Measurements from ENCODE around the gene TADA1.
"Not testable (repeated sequence)": the region's sequence is repeated elsewhere in the genome, so short reads cannot be mapped to it uniquely, and the experiment has no call there.

TADA1 gene

DNA sequence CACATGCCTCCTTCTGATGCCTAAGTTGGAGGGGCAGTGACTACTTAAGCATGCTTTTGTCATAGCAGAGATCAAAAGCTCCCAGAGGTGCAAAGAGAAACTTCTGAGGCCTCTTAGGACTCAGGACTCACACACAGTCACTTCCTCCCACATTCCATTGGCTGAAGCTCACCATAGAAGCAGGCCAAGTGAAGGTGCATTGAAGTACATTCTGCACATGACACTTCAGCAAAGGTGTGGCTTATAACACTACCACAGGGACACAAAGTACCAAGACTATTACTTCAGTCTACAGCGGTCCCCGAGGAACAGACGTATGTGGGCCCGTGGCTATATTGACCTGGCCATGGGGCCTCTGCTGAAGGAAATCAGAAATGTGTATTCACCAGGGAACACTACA is 39.3 kb downstream of the TADA1 start:
- H3K4me3 ChIP-seq (ENCODE audit: low read depth, low read length): no peak overlapping the region
- DNase-seq (ENCODE audit: low read depth): no peak
- TF ChIP-seq, protein P1, sequence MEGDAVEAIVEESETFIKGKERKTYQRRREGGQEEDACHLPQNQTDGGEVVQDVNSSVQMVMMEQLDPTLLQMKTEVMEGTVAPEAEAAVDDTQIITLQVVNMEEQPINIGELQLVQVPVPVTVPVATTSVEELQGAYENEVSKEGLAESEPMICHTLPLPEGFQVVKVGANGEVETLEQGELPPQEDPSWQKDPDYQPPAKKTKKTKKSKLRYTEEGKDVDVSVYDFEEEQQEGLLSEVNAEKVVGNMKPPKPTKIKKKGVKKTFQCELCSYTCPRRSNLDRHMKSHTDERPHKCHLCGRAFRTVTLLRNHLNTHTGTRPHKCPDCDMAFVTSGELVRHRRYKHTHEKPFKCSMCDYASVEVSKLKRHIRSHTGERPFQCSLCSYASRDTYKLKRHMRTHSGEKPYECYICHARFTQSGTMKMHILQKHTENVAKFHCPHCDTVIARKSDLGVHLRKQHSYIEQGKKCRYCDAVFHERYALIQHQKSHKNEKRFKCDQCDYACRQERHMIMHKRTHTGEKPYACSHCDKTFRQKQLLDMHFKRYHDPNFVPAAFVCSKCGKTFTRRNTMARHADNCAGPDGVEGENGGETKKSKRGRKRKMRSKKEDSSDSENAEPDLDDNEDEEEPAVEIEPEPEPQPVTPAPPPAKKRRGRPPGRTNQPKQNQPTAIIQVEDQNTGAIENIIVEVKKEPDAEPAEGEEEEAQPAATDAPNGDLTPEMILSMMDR (IDR thresholded peaks at IDR 0.05; ENCODE audit: insufficient read depth, low read depth, low read length, missing control alignments): no peak

DNA sequence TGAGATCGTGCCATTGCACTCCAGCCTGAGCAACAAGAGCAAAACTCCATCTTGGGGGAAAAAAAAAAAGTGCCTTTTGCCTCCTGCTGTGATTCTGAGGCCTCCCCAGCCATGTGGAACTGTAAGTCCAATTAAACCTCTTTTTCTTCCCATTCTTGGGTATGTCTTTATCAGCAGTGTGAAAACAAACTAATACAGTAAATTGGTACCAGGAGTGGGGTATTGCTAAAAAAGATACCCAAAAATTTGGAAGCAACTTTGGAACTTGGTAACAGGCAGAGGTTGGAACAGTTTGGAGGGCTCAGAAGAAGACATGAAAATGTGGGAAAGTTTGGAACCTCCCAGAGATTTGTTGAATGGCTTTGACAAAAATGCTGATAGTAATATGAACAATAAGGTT is 46.3 kb downstream of the TADA1 start:
- not testable (repeated sequence) for DNase-seq (ENCODE audit: low read depth); H3K4me3 ChIP-seq (ENCODE audit: low read depth, low read length)

DNA sequence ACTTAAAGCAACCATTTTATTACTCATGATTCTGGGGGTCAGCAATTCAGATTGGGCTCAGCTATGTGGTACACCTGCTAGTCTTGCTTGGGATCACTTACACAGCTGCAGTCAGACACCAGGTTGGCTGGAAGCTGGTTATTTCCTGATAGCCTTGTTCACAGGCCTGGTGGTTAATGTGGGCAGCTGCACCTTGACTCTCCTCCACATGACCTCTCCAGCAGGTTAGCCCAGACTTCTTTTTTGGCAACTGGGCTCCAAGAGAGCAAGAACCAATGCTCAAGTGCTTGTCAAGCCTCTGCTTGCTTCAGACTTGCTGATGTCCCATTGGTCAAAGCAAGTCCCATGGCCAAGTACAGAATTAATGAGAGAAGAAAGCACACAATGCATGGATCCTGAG is 48.6 kb downstream of the TADA1 start:
- TF ChIP-seq, protein P1 (IDR thresholded peaks at IDR 0.05; ENCODE audit: insufficient read depth, low read depth, low read length, missing control alignments): no peak
- no peak for DNase-seq (ENCODE audit: low read depth)
- H3K4me3 ChIP-seq (ENCODE audit: low read depth, low read length): no peak overlapping the region

DNA sequence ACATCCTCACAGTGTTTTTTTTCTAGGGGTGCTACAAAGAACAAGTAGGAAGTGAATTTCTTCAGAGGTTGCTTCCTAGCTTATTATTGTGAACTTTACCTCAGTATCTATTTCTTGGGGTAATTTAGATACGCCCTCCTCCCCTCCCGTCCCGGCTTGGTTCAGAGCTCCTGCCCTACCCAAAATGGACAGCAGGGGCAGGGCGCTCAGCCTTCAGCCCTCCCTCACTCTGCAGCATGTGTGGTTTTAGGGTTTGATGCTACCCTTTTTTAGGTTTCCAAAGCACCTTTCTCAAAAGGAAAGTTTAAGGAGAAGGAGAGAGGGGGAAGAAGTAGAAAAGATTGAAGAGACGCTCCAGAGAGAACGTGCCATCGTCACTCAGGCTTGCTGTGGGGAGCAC is 53.7 kb downstream of the TADA1 start:
- TF ChIP-seq, protein P1 (IDR thresholded peaks at IDR 0.05; ENCODE audit: insufficient read depth, low read depth, low read length, missing control alignments): peak; percentile 25
- H3K4me3 ChIP-seq (ENCODE audit: low read depth, low read length): no peak overlapping the region
- DNase-seq (ENCODE audit: low read depth): no peak

DNA sequence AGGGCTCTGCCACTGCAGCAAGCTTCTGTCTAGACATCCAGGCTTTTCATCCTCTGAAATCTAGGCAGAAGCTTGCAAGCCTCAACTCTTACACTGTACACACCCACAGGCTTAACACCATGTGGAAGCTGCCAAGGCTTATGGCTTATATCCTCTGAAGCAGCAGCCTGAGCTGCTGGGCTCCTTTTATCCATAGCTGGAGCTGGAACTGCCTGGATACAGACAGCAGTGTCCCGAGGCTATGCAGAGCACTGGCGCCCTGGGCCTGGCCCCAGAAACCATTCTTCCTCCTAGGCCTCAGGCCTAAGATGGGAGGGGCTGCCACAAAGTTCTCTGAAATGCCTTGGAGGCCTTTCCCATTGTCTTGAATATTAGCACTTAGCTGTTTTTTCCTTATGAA is 56.1 kb downstream of the TADA1 start:
- TF ChIP-seq, protein P1 (IDR thresholded peaks at IDR 0.05; ENCODE audit: insufficient read depth, low read depth, low read length, missing control alignments): no peak
- no peak overlapping the region for H3K4me3 ChIP-seq (ENCODE audit: low read depth, low read length)
- no peak for DNase-seq (ENCODE audit: low read depth)

DNA sequence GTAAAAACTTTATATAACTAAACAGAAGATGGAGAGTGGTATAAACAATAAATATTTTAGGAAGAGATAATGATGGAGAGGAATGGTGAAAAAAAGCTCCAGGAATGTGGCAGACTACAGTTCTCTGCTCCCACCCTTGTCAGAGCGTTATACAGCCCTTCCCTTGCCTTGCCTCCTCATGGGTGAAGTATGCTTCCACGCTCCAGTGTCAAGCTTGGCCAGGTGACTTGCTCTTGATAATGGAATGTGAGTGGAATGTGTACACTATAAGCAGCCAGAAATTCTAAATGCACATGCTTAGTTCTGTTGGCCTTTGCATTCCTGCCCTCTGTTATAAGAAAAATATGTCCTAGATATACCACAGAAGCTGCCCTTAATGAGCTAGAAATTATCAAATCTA is 61.5 kb downstream of the TADA1 start:
- DNase-seq (ENCODE audit: low read depth): no peak
- no peak overlapping the region for H3K4me3 ChIP-seq (ENCODE audit: low read depth, low read length)

DNA sequence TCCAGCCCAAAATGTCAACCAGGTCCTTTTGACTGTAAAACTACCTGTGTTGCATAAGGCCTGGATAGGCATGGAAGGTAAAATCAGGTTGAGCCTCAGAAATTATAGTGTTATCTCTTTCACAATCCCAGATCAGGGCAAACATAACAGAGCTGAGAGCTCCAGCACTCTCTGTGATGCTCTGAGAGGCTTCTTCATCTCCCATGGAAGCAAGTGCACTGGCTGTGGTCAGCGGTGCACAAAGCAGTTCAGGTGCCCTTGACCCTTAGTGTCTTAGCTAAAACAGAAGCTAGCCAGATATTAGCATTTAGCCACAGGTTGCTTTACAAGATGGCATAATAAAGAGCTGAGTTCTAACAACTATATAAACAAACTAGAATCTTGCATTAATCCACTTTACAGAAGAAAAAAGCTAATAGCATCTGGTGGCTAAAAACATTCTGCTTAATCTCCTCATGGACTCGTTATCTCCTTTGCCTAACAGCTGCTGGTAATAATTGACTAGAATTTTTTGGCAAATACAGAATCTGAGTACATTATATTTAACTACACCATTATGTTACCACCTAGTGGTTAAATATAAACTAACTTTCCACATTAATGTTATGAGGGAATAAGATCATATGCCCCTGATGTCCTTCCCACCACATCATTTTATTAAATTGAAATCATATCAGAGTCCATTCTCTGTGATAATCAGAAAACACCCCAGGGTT is 62.4 kb downstream of the TADA1 start:
- DNase-seq (ENCODE audit: low read depth): no peak
- H3K4me3 ChIP-seq (ENCODE audit: low read depth, low read length): no peak overlapping the region
- TF ChIP-seq, protein P1 (IDR thresholded peaks at IDR 0.05; ENCODE audit: insufficient read depth, low read depth, low read length, missing control alignments): no peak

More for the DNA sequence above, 61.5 kb downstream of the TADA1 start:
- TF ChIP-seq, protein P1 (IDR thresholded peaks at IDR 0.05; ENCODE audit: insufficient read depth, low read depth, low read length, missing control alignments): no peak
